Activated CD8-positive, alpha-beta memory T cell treated with anti-CD3 and anti-CD28 coated beads, Interleukin-2, amount 50 U/mL, for 4 hours (primary cell): ENCODE results near the gene CEP41.
A peak's percentile ranks its signal among the peaks of the same experiment; 100 is the strongest.
"Not testable (repeated sequence)": the region's sequence is repeated elsewhere in the genome, so short reads cannot be mapped to it uniquely, and the experiment has no call there.

Experiments
- DNase-seq: peaks from one replicate; pipeline ENCODE4 v3.0.0-alpha.2; 2020

Gene CEP41

GRCh38 chr7:130385600-130386066 lies 55.2 kb downstream of the CEP41 start:
- no peak for DNase-seq

- DNase-seq: no peak
Observed at GRCh38 chr7:130384841-130385599, 55.8 kb downstream of the CEP41 start.

- DNase-seq: no peak
Observed at GRCh38 chr7:130384371-130384801, 56.4 kb downstream of the CEP41 start.

GRCh38 chr7:130383187-130383980 lies 57.4 kb downstream of the CEP41 start:
- DNase-seq: no peak

- no peak for DNase-seq
Observed at GRCh38 chr7:130381468-130382312, 59.1 kb downstream of the CEP41 start.

- DNase-seq: no peak
Observed at GRCh38 chr7:130380861-130381455, 59.9 kb downstream of the CEP41 start.

GRCh38 chr7:130379921-130380860 lies 60.6 kb downstream of the CEP41 start, which contains the start of gene CPA1:
CPA1 (plus strand) TSS chr7:130380494; CDS start chr7:130380521, 27 bp downstream.
- no peak for DNase-seq

- DNase-seq: no peak
Observed at GRCh38 chr7:130379532-130379920, 61.3 kb downstream of the CEP41 start.

GRCh38 chr7:130379019-130379418 lies 61.8 kb downstream of the CEP41 start:
- no peak for DNase-seq

- DNase-seq: no peak
Observed at GRCh38 chr7:130377178-130377577, 63.6 kb downstream of the CEP41 start.

GRCh38 chr7:130376461-130376860 lies 64.4 kb downstream of the CEP41 start:
- DNase-seq: not testable (repeated sequence)

GRCh38 chr7:130374507-130374906 lies 66.3 kb downstream of the CEP41 start:
- no peak for DNase-seq

GRCh38 chr7:130372402-130373165 lies 68.2 kb downstream of the CEP41 start:
- no peak for DNase-seq

GRCh38 chr7:130371046-130371445 lies 69.8 kb downstream of the CEP41 start:
- DNase-seq: peak; percentile 6

GRCh38 chr7:130369831-130370550 lies 70.8 kb downstream of the CEP41 start:
- no peak for DNase-seq

GRCh38 chr7:130369110-130369711 lies 71.6 kb downstream of the CEP41 start:
- DNase-seq: no peak

GRCh38 chr7:130367836-130368746 lies 72.7 kb downstream of the CEP41 start:
- peak; percentile 2 for DNase-seq

- DNase-seq: peak; percentile 13
Observed at GRCh38 chr7:130367088-130367755, 73.6 kb downstream of the CEP41 start.
